HL-60 (cell line): ENCODE results near the gene BHLHE23.

ENCODE experiments used
- DNase-seq, 2 experiments: peaks; one replicate each; pipeline ENCODE4 v3.0.0-alpha.2; 2010 to 2020; ENCODE audit warnings: low read depth in 1 of 2, low spot score in 1 of 2
- H3K27ac ChIP-seq: fragments of 250-450 bp; sonication (Bioruptor Pico); replicated peaks from 2 replicates; pipeline ENCODE4 v1.5.1; 2020; ENCODE audit warnings: mild to moderate bottlenecking, moderate library complexity
- H3K27me3 ChIP-seq: fragments of 250-450 bp; sonication (Bioruptor Pico); 2 replicates; pipeline ENCODE4 v1.5.1; 2021; ENCODE audit warnings: mild to moderate bottlenecking, moderate library complexity; ENCODE audit not compliant: insufficient read depth, poor library complexity, severe bottlenecking
- H3K4me3 ChIP-seq: replicated peaks from 2 replicates; pipeline ENCODE4 v1.5.1; 2011; ENCODE audit warnings: mild to moderate bottlenecking, control low read depth, low read length; ENCODE audit not compliant: insufficient read depth
- CTCF ChIP-seq: IDR thresholded peaks from one replicate; pipeline ENCODE4 v1.5.1; 2011; ENCODE audit warnings: low read length, control low read depth, inconsistent platforms; ENCODE audit not compliant: insufficient read depth
- GABPA ChIP-seq: IDR thresholded peaks from 2 replicates; pipeline ENCODE4 v1.6.1; 2012; ENCODE audit warnings: low read depth
- POLR2AphosphoS5 ChIP-seq: IDR thresholded peaks from 2 replicates; pipeline ENCODE4 v1.6.1; 2012; ENCODE audit warnings: low read depth
- SPI1 ChIP-seq: IDR thresholded peaks from 2 replicates; pipeline ENCODE4 v1.6.1; 2012; ENCODE audit warnings: low read depth, mild to moderate bottlenecking, borderline replicate concordance
- TF ChIP-seq, protein P1 (sequence below): IDR thresholded peaks from 2 replicates; pipeline ENCODE4 v1.6.1; 2012; ENCODE audit warnings: low read depth; ENCODE audit not compliant: insufficient replicate concordance

Gene BHLHE23

GRCh38 chr20:63054103-63054474, 47.3 kb upstream of the BHLHE23 start:
- Histone ChIP-seq H3K27me3 (no peaks in the 10 kb centered on the region), H3K27ac (no peak overlapping the region), H3K4me3 (no peak overlapping the region)
- no peak for DNase-seq
- TF ChIP-seq, protein P1, sequence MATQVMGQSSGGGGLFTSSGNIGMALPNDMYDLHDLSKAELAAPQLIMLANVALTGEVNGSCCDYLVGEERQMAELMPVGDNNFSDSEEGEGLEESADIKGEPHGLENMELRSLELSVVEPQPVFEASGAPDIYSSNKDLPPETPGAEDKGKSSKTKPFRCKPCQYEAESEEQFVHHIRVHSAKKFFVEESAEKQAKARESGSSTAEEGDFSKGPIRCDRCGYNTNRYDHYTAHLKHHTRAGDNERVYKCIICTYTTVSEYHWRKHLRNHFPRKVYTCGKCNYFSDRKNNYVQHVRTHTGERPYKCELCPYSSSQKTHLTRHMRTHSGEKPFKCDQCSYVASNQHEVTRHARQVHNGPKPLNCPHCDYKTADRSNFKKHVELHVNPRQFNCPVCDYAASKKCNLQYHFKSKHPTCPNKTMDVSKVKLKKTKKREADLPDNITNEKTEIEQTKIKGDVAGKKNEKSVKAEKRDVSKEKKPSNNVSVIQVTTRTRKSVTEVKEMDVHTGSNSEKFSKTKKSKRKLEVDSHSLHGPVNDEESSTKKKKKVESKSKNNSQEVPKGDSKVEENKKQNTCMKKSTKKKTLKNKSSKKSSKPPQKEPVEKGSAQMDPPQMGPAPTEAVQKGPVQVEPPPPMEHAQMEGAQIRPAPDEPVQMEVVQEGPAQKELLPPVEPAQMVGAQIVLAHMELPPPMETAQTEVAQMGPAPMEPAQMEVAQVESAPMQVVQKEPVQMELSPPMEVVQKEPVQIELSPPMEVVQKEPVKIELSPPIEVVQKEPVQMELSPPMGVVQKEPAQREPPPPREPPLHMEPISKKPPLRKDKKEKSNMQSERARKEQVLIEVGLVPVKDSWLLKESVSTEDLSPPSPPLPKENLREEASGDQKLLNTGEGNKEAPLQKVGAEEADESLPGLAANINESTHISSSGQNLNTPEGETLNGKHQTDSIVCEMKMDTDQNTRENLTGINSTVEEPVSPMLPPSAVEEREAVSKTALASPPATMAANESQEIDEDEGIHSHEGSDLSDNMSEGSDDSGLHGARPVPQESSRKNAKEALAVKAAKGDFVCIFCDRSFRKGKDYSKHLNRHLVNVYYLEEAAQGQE, result no peak
- no peak for TF ChIP-seq CTCF
- no peak for TF ChIP-seq GABPA
- no peak for TF ChIP-seq POLR2AphosphoS5

DNA sequence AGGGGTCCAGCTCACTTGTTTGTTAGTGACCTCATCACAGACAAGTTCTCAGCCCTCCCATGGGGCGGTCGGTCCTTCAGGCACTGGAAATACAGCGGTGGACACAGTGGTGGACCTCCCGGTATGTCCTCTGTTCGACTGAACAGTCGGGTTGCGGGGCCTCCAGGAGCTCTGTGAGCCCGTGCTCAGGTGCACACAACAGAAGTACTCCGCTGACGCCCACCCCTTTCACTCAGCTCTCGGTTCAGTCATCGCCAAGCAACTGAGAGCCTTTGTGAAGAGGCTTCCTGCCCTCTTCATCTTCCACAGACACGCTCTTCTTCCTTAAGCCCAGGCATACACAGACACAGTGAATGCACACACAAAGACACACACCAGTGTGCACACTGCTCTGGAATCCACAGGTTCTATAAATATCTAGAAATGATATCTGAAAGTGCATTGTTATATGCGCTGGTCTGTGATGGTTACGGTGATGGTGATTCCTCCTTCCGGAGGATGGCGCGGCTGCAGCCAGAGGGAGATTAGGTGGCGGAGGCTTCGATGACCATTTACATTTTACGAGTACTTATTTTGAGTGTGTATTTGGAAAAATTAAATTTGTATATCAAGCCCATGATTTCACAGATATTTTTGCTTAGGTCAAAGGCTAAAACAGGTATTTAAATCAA, 46.8 kb upstream of the BHLHE23 start:
- H3K27me3 ChIP-seq, result no peaks in the 10 kb centered on the region
- no peak for DNase-seq
- H3K27ac ChIP-seq, result no peak overlapping the region
- TF ChIP-seq GABPA, result no peak
- no peak for TF ChIP-seq POLR2AphosphoS5
- TF ChIP-seq CTCF, result no peak
- TF ChIP-seq, protein P1, result no peak
- TF ChIP-seq SPI1, result no peak
- no peak overlapping the region for H3K4me3 ChIP-seq

DNA sequence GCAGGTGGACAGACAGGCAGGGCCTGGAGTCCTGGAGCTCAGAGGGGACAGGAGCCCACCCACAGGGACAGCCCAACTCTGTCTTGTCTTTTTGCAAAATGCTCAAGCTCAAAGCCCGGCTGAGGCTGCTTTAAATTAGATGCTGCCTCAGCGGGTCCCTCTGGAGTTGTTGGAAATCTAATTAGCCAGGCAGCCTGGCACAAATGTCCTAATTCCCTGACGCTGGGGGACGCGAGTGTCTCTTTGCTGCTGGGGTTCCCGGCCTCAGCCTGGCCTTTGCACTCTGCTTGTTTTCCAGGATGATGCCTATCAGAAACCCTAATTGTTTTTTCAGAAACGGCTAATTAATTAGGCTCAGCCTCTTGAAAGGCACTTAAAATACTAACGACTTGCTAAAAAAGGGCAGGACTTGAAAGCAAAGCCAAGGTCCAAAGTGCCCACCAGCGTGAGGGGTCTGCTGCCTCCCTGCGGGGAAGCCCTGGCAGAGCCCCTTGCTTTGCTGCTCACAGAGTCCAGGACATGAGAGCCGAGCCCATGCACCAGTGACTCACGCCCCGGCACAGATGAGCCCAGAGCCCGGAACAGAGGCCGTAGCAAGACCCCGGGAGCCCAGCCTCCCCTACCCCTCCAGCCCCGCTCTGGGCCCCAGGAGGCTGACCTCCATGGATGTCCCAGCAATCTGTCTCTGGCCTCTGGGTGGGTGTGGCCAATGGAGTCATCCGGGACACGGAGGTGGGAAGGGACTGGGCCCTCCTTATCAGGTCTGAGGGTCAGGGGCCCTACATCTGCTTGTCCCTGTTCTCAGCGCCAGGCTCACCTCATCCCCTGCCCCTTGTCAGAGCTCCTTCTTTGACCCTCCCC, 46.0 kb upstream of the BHLHE23 start:
- no peaks in the 10 kb centered on the region for H3K27me3 ChIP-seq
- TF ChIP-seq SPI1, result no peak
- TF ChIP-seq, protein P1, result no peak
- no peak for TF ChIP-seq GABPA
- no peak for TF ChIP-seq POLR2AphosphoS5
- TF ChIP-seq CTCF, result no peak
- no peak overlapping the region for H3K27ac ChIP-seq
- DNase-seq, result no peak
- H3K4me3 ChIP-seq, result no peak overlapping the region
